GM23338 (cell line): ENCODE results near the gene NFE2L1. TPM values are rescaled to one million over a fixed set of nuclear protein-coding genes. Genes with fewer than 3 reads are reported as not detected.

Source experiments
- ATAC-seq: fragments of 200-7000 bp; cut with Tn5 transposase; 3 replicates; pipeline ENCODE4 v1.9.1; 2020
- DNase-seq: peaks from one replicate; pipeline ENCODE4 v3.0.0-alpha.2; 2015; ENCODE audit warnings: low spot score
- H2AFZ ChIP-seq: fragments of 200-600 bp; sonication (generic); 2 replicates; pipeline ENCODE4 v1.8.0; 2016; ENCODE audit warnings: antibody characterized with exemption, mild to moderate bottlenecking, moderate library complexity
- H3F3A ChIP-seq: fragments of 200-600 bp; sonication (generic); replicated peaks from 2 replicates; pipeline ENCODE4 v1.8.0; 2017; ENCODE audit warnings: antibody characterized with exemption, mixed run types, low read depth
- H3K27ac ChIP-seq: fragments of 200-600 bp; sonication (generic); 2 replicates; pipeline ENCODE4 v1.6.1; 2016; ENCODE audit warnings: low read depth
- H3K27me3 ChIP-seq: fragments of 200-600 bp; sonication (generic); 2 replicates; pipeline ENCODE4 v1.8.0; 2016; ENCODE audit warnings: mild to moderate bottlenecking, mixed run types, moderate library complexity; ENCODE audit not compliant: insufficient read depth
- H3K36me3 ChIP-seq: fragments of 200-600 bp; sonication (generic); 2 replicates; pipeline ENCODE4 v1.8.0; 2016; ENCODE audit warnings: mild to moderate bottlenecking; ENCODE audit not compliant: insufficient read depth
- H3K4me1 ChIP-seq: fragments of 200-600 bp; sonication (generic); 2 replicates; pipeline ENCODE4 v1.8.0; 2016; ENCODE audit warnings: mild to moderate bottlenecking, moderate library complexity; ENCODE audit not compliant: insufficient read depth
- H3K4me2 ChIP-seq: fragments of 200-600 bp; sonication (generic); 2 replicates; pipeline ENCODE4 v1.7.1; 2017; ENCODE audit warnings: mixed run types
- H3K4me3 ChIP-seq: fragments of 200-600 bp; sonication (generic); 2 replicates; pipeline ENCODE4 v1.6.1; 2016; ENCODE audit warnings: mixed run types
- H3K79me2 ChIP-seq: fragments of 200-600 bp; sonication (generic); replicated peaks from 2 replicates; pipeline ENCODE4 v1.8.0; 2017; ENCODE audit warnings: mild to moderate bottlenecking; ENCODE audit not compliant: insufficient read depth
- H3K9me2 ChIP-seq: fragments of 200-600 bp; sonication (generic); 2 replicates; pipeline ENCODE4 v1.8.0; 2017; ENCODE audit not compliant: insufficient read depth
- H4K20me1 ChIP-seq: fragments of 200-600 bp; sonication (generic); replicated peaks from 2 replicates; pipeline ENCODE4 v1.8.0; 2017; ENCODE audit warnings: mild to moderate bottlenecking; ENCODE audit not compliant: insufficient read depth
- H3K27ac Mint-ChIP-seq: 2 replicates; pipeline ENCODE4 v1.8.0; 2020; ENCODE audit warnings: inconsistent platforms, mild to moderate bottlenecking, moderate library complexity, mixed read lengths
- H3K27me3 Mint-ChIP-seq: 3 replicates; pipeline ENCODE4 v1.8.0; 2022; ENCODE audit warnings: low read depth, mild to moderate bottlenecking, moderate library complexity, mixed read lengths, inconsistent platforms; ENCODE audit not compliant: insufficient read depth, poor library complexity
- H3K36me3 Mint-ChIP-seq: 3 replicates; pipeline ENCODE4 v1.8.0; 2021; ENCODE audit warnings: low read depth, mild to moderate bottlenecking, inconsistent platforms, moderate library complexity, mixed read lengths
- H3K4me1 Mint-ChIP-seq: 3 replicates; pipeline ENCODE4 v1.8.0; 2020; ENCODE audit warnings: mild to moderate bottlenecking, inconsistent platforms, mixed read lengths
- H3K4me3 Mint-ChIP-seq: 3 replicates; pipeline ENCODE4 v1.8.0; 2021; ENCODE audit warnings: moderate library complexity, mild to moderate bottlenecking, inconsistent platforms, mixed read lengths
- H3K9me3 Mint-ChIP-seq: 3 replicates; pipeline ENCODE4 v1.8.0; 2020; ENCODE audit warnings: moderate library complexity, mild to moderate bottlenecking, inconsistent platforms, mixed read lengths
- CREB1 ChIP-seq: fragments of 250-450 bp; sonication (Bioruptor Pico); IDR thresholded peaks from 2 replicates; pipeline ENCODE4 v1.5.0; 2020; ENCODE audit warnings: low read depth, mild to moderate bottlenecking, moderate library complexity
- EZH2 ChIP-seq: fragments of 200-600 bp; sonication (generic); IDR thresholded peaks from one replicate; pipeline ENCODE4 v1.8.0; 2017; ENCODE audit warnings: antibody characterized with exemption, mild to moderate bottlenecking, low read depth; ENCODE audit not compliant: unreplicated experiment
- EZH2phosphoT487 ChIP-seq: fragments of 200-600 bp; sonication (generic); IDR thresholded peaks from one replicate; pipeline ENCODE4 v1.8.1; 2018; ENCODE audit warnings: antibody characterized with exemption; ENCODE audit not compliant: unreplicated experiment
- JUNB ChIP-seq: IDR thresholded peaks from one replicate; pipeline ENCODE4 v1.6.1; 2016; ENCODE audit warnings: antibody characterized with exemption; ENCODE audit not compliant: unreplicated experiment
- NANOG ChIP-seq: IDR thresholded peaks from 2 replicates; pipeline ENCODE4 v1.6.1; 2016; ENCODE audit warnings: antibody characterized with exemption, borderline replicate concordance
- STAT1 ChIP-seq: IDR thresholded peaks from one replicate; pipeline ENCODE4 v1.6.1; 2016; ENCODE audit warnings: antibody characterized with exemption; ENCODE audit not compliant: unreplicated experiment
- ZNF114 ChIP-seq: fragments of 250-450 bp; sonication (Bioruptor Pico); IDR thresholded peaks from 2 replicates; pipeline ENCODE4 v1.5.0; 2020; ENCODE audit warnings: mild to moderate bottlenecking, moderate library complexity
- ZNF331 ChIP-seq: fragments of 250-450 bp; sonication (Bioruptor Pico); IDR thresholded peaks from 2 replicates; pipeline ENCODE4 v1.5.0; 2020; ENCODE audit warnings: low read depth, mild to moderate bottlenecking, moderate library complexity
- polyA plus RNA-seq: library from polyadenylated mRNA; unstranded; fragments of >200 nt; fragmentation: Nextera tagmentation; extraction: Ambion mirVana; gene quantifications from 2 replicates; pipeline ENCODE4 v1.2.1, GENCODE V29; 2016
- total RNA-seq: library from RNA; depleted of rRNA; stranded (reverse); fragments of >200 nt; shearing (Covaris generic); gene quantifications from 2 replicates; pipeline ENCODE4 v1.2.3, GENCODE V29; 2014
- TF ChIP-seq, protein P1 (sequence below), 2 experiments: fragments of 200-600 bp in 1 of 2; sonication (generic) in 1 of 2; conservative IDR thresholded peaks; 2 replicates each; pipeline versions ENCODE4 v1.5.1 to v1.6.1; 2016 to 2017; ENCODE audit warnings: antibody characterized with exemption in 2 of 2, low read depth in 2 of 2, mild to moderate bottlenecking in 2 of 2, moderate library complexity in 1 of 2
- TF ChIP-seq, protein P2 (sequence below): IDR thresholded peaks from one replicate; pipeline ENCODE4 v1.6.1; 2018; ENCODE audit warnings: antibody characterized with exemption; ENCODE audit not compliant: unreplicated experiment
- TF ChIP-seq, protein P3 (sequence below): fragments of 250-450 bp; sonication (Bioruptor Pico); IDR thresholded peaks from 2 replicates; pipeline ENCODE4 v1.5.0; 2020; ENCODE audit warnings: mild to moderate bottlenecking, moderate library complexity

The NFE2L1 gene
- total and polyA plus RNA-seq, 2 experiments from 2014 or later: 39.9 to 138 TPM

DNA sequence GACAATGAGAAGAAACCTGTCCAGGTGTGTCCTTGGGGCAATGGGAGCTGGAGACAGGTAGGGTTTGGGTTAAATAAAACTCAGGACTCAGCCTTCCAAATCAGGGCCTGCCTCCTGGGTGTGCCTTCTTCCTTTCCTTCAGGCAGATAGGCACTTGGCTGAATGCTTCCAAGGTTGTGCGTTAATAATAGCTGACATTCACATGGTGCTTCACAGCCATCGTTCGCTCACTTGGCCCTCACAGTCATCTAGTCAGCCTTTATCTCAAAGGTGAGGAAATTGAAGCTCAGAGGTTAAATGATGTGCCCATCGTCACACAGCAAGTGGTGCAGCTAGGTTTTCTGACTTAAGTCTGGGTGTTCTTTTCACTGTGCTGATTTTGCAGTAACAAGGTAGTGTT is 9.5 kb downstream of the NFE2L1 start:
- no peak overlapping the region for H3K4me3 ChIP-seq
- no peak overlapping the region for H2AFZ ChIP-seq
- ATAC-seq: no peak
- no peaks in the 10 kb centered on the region for H3K27me3 ChIP-seq
- Mint-ChIP-seq H3K27me3 (peaks cover 33% of the 10 kb centered on the region), H3K4me3 (peak overlapping the region; percentile 98; the same call in 2 of the 3 replicates), H3K9me3 (no peaks in the 10 kb centered on the region), H3K27ac (peak overlapping the region; percentile 100), H3K4me1 (peaks cover 65% of the 10 kb centered on the region), H3K36me3 (peaks cover 84% of the 10 kb centered on the region)
- H3K79me2 ChIP-seq: peaks cover 61% of the 10 kb centered on the region
- TF ChIP-seq ZNF114 (CRISPR knock-in tag): no peak
- TF ChIP-seq JUNB: no peak
- TF ChIP-seq, protein P1, sequence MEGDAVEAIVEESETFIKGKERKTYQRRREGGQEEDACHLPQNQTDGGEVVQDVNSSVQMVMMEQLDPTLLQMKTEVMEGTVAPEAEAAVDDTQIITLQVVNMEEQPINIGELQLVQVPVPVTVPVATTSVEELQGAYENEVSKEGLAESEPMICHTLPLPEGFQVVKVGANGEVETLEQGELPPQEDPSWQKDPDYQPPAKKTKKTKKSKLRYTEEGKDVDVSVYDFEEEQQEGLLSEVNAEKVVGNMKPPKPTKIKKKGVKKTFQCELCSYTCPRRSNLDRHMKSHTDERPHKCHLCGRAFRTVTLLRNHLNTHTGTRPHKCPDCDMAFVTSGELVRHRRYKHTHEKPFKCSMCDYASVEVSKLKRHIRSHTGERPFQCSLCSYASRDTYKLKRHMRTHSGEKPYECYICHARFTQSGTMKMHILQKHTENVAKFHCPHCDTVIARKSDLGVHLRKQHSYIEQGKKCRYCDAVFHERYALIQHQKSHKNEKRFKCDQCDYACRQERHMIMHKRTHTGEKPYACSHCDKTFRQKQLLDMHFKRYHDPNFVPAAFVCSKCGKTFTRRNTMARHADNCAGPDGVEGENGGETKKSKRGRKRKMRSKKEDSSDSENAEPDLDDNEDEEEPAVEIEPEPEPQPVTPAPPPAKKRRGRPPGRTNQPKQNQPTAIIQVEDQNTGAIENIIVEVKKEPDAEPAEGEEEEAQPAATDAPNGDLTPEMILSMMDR (conservative IDR thresholded peaks at IDR 0.05; ENCODE audit: low read depth in 2 of 2): no peak
- TF ChIP-seq CREB1 (CRISPR knock-in tag): no peak
- TF ChIP-seq ZNF331 (CRISPR knock-in tag): no peak
- no peak for TF ChIP-seq EZH2
- TF ChIP-seq EZH2phosphoT487: no peak
- TF ChIP-seq, protein P2, sequence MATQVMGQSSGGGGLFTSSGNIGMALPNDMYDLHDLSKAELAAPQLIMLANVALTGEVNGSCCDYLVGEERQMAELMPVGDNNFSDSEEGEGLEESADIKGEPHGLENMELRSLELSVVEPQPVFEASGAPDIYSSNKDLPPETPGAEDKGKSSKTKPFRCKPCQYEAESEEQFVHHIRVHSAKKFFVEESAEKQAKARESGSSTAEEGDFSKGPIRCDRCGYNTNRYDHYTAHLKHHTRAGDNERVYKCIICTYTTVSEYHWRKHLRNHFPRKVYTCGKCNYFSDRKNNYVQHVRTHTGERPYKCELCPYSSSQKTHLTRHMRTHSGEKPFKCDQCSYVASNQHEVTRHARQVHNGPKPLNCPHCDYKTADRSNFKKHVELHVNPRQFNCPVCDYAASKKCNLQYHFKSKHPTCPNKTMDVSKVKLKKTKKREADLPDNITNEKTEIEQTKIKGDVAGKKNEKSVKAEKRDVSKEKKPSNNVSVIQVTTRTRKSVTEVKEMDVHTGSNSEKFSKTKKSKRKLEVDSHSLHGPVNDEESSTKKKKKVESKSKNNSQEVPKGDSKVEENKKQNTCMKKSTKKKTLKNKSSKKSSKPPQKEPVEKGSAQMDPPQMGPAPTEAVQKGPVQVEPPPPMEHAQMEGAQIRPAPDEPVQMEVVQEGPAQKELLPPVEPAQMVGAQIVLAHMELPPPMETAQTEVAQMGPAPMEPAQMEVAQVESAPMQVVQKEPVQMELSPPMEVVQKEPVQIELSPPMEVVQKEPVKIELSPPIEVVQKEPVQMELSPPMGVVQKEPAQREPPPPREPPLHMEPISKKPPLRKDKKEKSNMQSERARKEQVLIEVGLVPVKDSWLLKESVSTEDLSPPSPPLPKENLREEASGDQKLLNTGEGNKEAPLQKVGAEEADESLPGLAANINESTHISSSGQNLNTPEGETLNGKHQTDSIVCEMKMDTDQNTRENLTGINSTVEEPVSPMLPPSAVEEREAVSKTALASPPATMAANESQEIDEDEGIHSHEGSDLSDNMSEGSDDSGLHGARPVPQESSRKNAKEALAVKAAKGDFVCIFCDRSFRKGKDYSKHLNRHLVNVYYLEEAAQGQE: no peak
- TF ChIP-seq, protein P3, sequence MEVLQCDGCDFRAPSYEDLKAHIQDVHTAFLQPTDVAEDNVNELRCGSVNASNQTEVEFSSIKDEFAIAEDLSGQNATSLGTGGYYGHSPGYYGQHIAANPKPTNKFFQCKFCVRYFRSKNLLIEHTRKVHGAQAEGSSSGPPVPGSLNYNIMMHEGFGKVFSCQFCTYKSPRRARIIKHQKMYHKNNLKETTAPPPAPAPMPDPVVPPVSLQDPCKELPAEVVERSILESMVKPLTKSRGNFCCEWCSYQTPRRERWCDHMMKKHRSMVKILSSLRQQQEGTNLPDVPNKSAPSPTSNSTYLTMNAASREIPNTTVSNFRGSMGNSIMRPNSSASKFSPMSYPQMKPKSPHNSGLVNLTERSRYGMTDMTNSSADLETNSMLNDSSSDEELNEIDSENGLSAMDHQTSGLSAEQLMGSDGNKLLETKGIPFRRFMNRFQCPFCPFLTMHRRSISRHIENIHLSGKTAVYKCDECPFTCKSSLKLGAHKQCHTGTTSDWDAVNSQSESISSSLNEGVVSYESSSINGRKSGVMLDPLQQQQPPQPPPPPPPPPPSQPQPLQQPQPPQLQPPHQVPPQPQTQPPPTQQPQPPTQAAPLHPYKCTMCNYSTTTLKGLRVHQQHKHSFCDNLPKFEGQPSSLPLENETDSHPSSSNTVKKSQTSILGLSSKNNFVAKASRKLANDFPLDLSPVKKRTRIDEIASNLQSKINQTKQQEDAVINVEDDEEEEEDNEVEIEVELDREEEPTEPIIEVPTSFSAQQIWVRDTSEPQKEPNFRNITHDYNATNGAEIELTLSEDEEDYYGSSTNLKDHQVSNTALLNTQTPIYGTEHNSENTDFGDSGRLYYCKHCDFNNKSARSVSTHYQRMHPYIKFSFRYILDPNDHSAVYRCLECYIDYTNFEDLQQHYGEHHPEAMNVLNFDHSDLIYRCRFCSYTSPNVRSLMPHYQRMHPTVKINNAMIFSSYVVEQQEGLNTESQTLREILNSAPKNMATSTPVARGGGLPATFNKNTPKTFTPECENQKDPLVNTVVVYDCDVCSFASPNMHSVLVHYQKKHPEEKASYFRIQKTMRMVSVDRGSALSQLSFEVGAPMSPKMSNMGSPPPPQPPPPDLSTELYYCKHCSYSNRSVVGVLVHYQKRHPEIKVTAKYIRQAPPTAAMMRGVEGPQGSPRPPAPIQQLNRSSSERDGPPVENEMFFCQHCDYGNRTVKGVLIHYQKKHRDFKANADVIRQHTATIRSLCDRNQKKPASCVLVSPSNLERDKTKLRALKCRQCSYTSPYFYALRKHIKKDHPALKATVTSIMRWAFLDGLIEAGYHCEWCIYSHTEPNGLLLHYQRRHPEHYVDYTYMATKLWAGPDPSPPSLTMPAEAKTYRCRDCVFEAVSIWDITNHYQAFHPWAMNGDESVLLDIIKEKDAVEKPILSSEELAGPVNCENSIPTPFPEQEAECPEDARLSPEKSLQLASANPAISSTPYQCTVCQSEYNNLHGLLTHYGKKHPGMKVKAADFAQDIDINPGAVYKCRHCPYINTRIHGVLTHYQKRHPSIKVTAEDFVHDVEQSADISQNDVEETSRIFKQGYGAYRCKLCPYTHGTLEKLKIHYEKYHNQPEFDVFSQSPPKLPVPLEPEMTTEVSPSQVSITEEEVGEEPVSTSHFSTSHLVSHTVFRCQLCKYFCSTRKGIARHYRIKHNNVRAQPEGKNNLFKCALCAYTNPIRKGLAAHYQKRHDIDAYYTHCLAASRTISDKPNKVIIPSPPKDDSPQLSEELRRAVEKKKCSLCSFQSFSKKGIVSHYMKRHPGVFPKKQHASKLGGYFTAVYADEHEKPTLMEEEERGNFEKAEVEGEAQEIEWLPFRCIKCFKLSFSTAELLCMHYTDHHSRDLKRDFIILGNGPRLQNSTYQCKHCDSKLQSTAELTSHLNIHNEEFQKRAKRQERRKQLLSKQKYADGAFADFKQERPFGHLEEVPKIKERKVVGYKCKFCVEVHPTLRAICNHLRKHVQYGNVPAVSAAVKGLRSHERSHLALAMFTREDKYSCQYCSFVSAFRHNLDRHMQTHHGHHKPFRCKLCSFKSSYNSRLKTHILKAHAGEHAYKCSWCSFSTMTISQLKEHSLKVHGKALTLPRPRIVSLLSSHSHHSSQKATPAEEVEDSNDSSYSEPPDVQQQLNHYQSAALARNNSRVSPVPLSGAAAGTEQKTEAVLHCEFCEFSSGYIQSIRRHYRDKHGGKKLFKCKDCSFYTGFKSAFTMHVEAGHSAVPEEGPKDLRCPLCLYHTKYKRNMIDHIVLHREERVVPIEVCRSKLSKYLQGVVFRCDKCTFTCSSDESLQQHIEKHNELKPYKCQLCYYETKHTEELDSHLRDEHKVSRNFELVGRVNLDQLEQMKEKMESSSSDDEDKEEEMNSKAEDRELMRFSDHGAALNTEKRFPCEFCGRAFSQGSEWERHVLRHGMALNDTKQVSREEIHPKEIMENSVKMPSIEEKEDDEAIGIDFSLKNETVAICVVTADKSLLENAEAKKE (CRISPR knock-in tag): no peak
- no peak for TF ChIP-seq NANOG
- no peak for TF ChIP-seq STAT1
- H4K20me1 ChIP-seq: peaks cover 30% of the 10 kb centered on the region
- H3K36me3 ChIP-seq: peaks cover 46% of the 10 kb centered on the region
- H3K27ac ChIP-seq: peak overlapping the region; percentile 99
- H3K9me2 ChIP-seq: no peaks in the 10 kb centered on the region
- peaks cover 34% of the 10 kb centered on the region for H3K4me1 ChIP-seq
- H3F3A ChIP-seq: peaks cover 53% of the 10 kb centered on the region
- no peak for DNase-seq
- no peak overlapping the region for H3K4me2 ChIP-seq
